ENCODE measurements around the gene NEURL1B. TPM values are rescaled to one million over a fixed set of nuclear protein-coding genes. Genes with fewer than 3 reads are reported as not detected.

The NEURL1B gene
- total RNA-seq, 1 donor from 2014 or later: 30.9 TPM

GRCh38 chr5:172642926-172643871, 2.1 kb downstream of the NEURL1B start:
- Histone ChIP-seq H3K4me3 (peak overlapping the region; percentile 69 to 75), H3K36me3 (no peaks in the 10 kb centered on the region), H3K27me3 (no peaks in the 10 kb centered on the region), H3K9me3 (no peaks in the 10 kb centered on the region), H3K4me1 (peaks cover 31% of the 10 kb centered on the region), H3K27ac (peak overlapping the region; percentile 88)
- no peak for DNase-seq (ENCODE audit: extremely low spot score in 2 of 2)
- intact Hi-C loops (cut with DNase I): loop anchor here (10.0 kb wide), 1 partner anchor 88 kb away; no protein-coding TSS in a partner anchor
- TF ChIP-seq CTCF (IDR thresholded peaks at IDR 0.05): no peak
- TF ChIP-seq POLR2AphosphoS5 (IDR thresholded peaks at IDR 0.05; ENCODE audit: insufficient read depth in 1 of 2, low read depth in 1 of 2): no peak
- no peak for TF ChIP-seq POLR2A (IDR thresholded peaks at IDR 0.05)

GRCh38 chr5:172644266-172644665, 3.2 kb downstream of the NEURL1B start:
- Histone ChIP-seq H3K27ac (peak overlapping the region; percentile 88), H3K9me3 (no peaks in the 10 kb centered on the region), H3K27me3 (no peaks in the 10 kb centered on the region), H3K4me3 (peak overlapping the region; percentile 69 to 75), H3K4me1 (peaks cover 36% of the 10 kb centered on the region), H3K36me3 (no peaks in the 10 kb centered on the region)
- DNase-seq (ENCODE audit: extremely low spot score in 2 of 2): no peak
- TF ChIP-seq POLR2AphosphoS5 (IDR thresholded peaks at IDR 0.05; ENCODE audit: insufficient read depth in 1 of 2, low read depth in 1 of 2) (no peak), POLR2A (IDR thresholded peaks at IDR 0.05) (no peak), CTCF (IDR thresholded peaks at IDR 0.05) (no peak)
- intact Hi-C loops (cut with DNase I): loop anchor here (10.0 kb wide), 1 partner anchor 89 kb away; no protein-coding TSS in a partner anchor

GRCh38 chr5:172644711-172645110, 3.6 kb downstream of the NEURL1B start:
- no peaks in the 10 kb centered on the region for H3K27me3 ChIP-seq
- peak overlapping the region; percentile 88 for H3K27ac ChIP-seq
- no peaks in the 10 kb centered on the region for H3K36me3 ChIP-seq
- peaks cover 39% of the 10 kb centered on the region for H3K4me1 ChIP-seq
- no peaks in the 10 kb centered on the region for H3K9me3 ChIP-seq
- intact Hi-C loops (cut with DNase I): loop anchor here (5.0 to 10.0 kb wide), 2 partner anchors 48 to 90 kb away; no protein-coding TSS in a partner anchor
- peak overlapping the region; percentile 1 to 69 for H3K4me3 ChIP-seq
- no peak for DNase-seq (ENCODE audit: extremely low spot score in 2 of 2)
- no peak for TF ChIP-seq POLR2AphosphoS5 (IDR thresholded peaks at IDR 0.05; ENCODE audit: insufficient read depth in 1 of 2, low read depth in 1 of 2)
- TF ChIP-seq CTCF (IDR thresholded peaks at IDR 0.05): no peak
- TF ChIP-seq POLR2A (IDR thresholded peaks at IDR 0.05): no peak

GRCh38 chr5:172645271-172646055, 4.4 kb downstream of the NEURL1B start:
- peak overlapping the region in 1 of 2 donors; percentile 1 for H3K4me3 ChIP-seq
- DNase-seq (ENCODE audit: extremely low spot score in 2 of 2): no peak
- no peaks in the 10 kb centered on the region for H3K36me3 ChIP-seq
- H3K9me3 ChIP-seq: no peaks in the 10 kb centered on the region
- intact Hi-C loops (cut with DNase I): loop anchor here (5.0 to 10.0 kb wide), 2 partner anchors 47 to 91 kb away; no protein-coding TSS in a partner anchor
- H3K27ac ChIP-seq: peak overlapping the region; percentile 88
- TF ChIP-seq POLR2AphosphoS5 (IDR thresholded peaks at IDR 0.05; ENCODE audit: insufficient read depth in 1 of 2, low read depth in 1 of 2): no peak
- TF ChIP-seq CTCF (IDR thresholded peaks at IDR 0.05): no peak
- no peak for TF ChIP-seq POLR2A (IDR thresholded peaks at IDR 0.05)
- peaks cover 41% of the 10 kb centered on the region for H3K4me1 ChIP-seq
- H3K27me3 ChIP-seq: no peaks in the 10 kb centered on the region
